ENCODE data around the gene RABGAP1L.

GRCh38 chr1:174623324-174624035, 464.2 kb downstream of the RABGAP1L start:
- TF ChIP-seq POLR2A (IDR thresholded peaks at IDR 0.05) = no peak
- TF ChIP-seq, protein P1, sequence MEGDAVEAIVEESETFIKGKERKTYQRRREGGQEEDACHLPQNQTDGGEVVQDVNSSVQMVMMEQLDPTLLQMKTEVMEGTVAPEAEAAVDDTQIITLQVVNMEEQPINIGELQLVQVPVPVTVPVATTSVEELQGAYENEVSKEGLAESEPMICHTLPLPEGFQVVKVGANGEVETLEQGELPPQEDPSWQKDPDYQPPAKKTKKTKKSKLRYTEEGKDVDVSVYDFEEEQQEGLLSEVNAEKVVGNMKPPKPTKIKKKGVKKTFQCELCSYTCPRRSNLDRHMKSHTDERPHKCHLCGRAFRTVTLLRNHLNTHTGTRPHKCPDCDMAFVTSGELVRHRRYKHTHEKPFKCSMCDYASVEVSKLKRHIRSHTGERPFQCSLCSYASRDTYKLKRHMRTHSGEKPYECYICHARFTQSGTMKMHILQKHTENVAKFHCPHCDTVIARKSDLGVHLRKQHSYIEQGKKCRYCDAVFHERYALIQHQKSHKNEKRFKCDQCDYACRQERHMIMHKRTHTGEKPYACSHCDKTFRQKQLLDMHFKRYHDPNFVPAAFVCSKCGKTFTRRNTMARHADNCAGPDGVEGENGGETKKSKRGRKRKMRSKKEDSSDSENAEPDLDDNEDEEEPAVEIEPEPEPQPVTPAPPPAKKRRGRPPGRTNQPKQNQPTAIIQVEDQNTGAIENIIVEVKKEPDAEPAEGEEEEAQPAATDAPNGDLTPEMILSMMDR (IDR thresholded peaks at IDR 0.05) = no peak

All from lower leg skin (tissue), 3 donors.